Body of pancreas (tissue), 4 donors: ENCODE measurements around the gene IFT81.

Experiments
- POLR2A ChIP-seq, 3 donors: fragments of 450-650 bp; IDR thresholded peaks; one replicate each; pipeline ENCODE4 v1.6.1; 2016; ENCODE audit warnings: antibody characterized with exemption in 3 of 3, mild to moderate bottlenecking in 2 of 3
- TF ChIP-seq, protein P1 (sequence below), 7 experiments: fragments of 450-650 bp in 4 of 7; fragments of 200-600 bp in 3 of 7; sonication (generic) in 3 of 7; IDR thresholded peaks; one replicate each; pipeline ENCODE4 v1.5.1; 2016 to 2019; ENCODE audit warnings: antibody characterized with exemption in 7 of 7

DNA sequence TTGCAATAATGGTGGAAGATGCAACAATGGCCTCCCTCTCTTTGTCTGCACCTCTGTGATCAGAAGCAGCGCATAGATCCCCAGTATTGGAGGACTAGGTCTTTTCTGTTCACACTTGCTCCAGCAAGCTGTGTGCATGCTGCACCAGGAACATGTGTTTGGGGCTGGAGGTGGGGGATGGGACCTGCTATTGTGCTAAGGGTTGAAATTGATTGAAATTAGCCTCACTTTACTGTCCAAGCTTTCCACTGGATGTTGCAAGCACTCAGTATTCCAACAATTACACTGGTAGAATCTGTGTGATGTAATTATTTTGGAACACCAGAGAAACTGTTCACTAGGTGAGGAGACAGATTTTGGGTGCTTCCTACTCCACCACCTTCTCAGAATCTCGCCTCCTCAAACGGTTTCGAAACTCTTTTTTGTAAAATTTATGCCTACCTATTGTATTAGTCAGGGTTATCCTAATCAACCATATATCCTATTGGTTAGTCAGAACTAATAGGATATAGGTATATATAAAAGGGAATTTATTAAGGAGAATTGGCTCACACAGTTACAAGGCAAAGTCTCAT is 35.6 kb downstream of the IFT81 start:
- TF ChIP-seq POLR2A (IDR thresholded peaks at IDR 0.05): no peak
- TF ChIP-seq, protein P1, sequence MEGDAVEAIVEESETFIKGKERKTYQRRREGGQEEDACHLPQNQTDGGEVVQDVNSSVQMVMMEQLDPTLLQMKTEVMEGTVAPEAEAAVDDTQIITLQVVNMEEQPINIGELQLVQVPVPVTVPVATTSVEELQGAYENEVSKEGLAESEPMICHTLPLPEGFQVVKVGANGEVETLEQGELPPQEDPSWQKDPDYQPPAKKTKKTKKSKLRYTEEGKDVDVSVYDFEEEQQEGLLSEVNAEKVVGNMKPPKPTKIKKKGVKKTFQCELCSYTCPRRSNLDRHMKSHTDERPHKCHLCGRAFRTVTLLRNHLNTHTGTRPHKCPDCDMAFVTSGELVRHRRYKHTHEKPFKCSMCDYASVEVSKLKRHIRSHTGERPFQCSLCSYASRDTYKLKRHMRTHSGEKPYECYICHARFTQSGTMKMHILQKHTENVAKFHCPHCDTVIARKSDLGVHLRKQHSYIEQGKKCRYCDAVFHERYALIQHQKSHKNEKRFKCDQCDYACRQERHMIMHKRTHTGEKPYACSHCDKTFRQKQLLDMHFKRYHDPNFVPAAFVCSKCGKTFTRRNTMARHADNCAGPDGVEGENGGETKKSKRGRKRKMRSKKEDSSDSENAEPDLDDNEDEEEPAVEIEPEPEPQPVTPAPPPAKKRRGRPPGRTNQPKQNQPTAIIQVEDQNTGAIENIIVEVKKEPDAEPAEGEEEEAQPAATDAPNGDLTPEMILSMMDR (IDR thresholded peaks at IDR 0.05): no peak
